Colon (tissue), 2 donors: ENCODE results near the gene PDHX.
A peak's percentile ranks its signal among the peaks of the same experiment; 100 is the strongest.

Experiments used
- FAIRE-seq: peaks from 2 replicates; lab custom pipeline; 2012; peaks lifted over from hg19 to GRCh38; lab: Jason Lieb, UNC
- donor health status: control.
- donor health status: control.

Gene PDHX

DNA sequence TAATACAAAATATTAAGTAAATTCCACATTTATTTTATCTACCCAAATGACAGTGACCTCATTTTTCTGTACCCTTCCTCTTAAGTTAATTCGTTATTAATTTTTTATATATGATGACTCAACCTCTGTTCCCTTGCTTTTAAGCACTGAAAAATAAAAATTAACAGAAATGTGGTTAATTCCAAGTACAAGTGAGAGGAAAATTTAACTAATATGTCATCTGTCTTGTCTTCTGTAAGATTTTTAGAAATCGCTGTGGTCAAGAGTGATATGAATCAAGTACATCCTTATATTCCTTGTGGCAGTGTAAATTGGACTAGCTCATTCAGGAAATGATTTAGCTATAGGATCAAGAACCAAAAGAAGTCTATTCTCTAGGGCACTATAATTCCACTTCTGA lies 74.5 kb downstream of the PDHX start:
- FAIRE-seq = no peak

DNA sequence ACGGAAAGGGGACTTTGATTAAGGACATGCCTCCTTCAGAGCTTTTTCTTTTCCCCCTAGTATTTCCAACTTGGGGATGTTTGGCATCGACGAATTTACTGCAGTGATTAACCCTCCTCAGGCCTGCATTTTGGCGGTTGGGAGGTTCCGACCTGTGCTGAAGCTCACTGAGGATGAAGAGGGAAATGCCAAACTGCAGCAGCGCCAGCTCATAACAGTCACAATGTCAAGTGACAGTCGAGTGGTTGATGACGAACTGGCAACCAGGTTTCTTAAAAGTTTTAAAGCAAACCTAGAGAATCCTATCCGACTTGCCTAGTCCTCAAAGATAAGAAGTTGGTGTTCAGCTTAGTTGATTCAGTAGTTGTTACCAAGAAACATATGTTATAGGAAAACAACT lies 78.4 kb downstream of the PDHX start:
- no peak for FAIRE-seq

DNA sequence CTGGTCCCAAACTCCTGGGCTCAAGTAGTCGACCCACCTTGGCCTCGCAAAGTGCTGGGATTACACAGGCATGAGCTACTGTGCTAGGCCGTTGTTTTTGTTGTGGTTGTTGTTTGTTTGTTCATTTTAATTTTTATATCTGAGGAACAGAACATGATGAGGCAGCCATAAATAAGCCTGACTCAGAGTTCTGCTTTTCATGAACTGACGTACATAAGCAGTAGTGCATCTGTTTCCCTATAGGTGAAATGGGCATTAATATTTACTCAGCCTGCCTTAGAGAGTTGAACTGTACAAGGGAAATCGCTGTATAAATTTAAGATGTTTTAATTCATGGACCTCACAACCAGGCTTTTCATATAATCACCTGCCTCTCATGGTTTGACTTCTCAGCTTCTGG lies 80.5 kb downstream of the PDHX start:
- FAIRE-seq = no peak

DNA sequence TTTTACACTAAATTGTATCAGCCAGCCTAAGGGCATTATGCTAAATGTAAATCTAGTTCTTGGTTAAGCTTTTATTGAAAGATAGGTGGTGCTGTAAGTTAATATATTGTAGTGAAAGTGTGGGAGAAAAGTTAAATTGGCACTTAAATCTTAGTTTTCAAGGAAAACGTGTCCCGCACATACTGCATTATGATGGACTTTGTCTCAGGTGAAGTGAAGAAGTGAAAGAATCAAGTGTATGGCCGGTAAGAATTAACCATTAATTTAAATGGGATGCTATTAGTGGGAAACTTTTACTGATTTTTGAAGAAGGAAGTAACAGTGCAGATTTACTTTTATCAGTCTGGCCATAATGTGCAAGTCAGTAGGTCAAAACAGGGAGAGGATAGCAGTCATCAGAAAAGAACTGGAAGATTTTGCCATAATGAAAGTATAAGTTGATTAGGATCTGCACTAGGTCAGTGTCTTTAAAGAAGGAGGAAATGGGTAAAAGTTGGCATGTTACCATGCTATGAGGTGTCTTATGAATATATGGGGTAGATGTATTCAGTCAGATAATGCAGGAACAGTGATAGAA lies 81.6 kb downstream of the PDHX start:
- FAIRE-seq = peak; percentile 55

DNA sequence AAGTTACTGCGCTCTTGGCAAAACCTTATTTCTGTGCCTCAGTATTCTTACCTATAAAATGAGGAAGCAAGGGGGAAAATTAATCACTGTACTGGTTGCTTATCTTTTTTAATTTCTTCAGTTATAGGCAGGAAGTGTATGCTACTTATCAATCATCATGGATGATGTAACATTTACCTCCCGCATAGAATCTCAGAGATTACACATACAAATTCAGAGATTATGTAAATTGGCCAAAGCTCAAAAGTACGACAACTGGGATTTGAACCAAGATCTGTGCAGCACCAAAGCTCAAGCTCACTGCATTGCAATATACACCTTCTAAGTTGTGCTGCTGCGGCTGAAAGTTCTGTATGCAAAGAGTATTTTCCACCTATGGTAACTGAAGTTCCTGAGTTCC lies 83.0 kb downstream of the PDHX start:
- FAIRE-seq = no peak

DNA sequence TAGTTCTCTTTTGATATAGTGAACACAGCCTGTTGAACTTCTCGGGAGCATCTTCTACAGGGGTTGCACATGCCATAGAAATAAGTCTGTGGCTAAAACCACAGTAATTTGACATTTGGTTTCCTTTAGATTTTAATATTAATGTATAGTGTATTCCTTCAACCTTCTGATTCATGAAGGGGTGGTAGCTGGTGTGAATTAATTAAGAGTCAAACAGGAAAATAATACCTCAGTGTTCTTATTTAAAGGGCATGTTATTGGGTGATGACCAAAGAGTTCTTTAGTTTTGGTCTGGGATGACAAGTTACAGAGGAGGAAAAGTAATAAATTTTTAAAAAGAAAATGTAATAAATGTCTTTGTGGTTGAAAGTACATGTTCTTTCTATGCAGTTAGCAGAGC lies 86.8 kb downstream of the PDHX start:
- FAIRE-seq = no peak

DNA sequence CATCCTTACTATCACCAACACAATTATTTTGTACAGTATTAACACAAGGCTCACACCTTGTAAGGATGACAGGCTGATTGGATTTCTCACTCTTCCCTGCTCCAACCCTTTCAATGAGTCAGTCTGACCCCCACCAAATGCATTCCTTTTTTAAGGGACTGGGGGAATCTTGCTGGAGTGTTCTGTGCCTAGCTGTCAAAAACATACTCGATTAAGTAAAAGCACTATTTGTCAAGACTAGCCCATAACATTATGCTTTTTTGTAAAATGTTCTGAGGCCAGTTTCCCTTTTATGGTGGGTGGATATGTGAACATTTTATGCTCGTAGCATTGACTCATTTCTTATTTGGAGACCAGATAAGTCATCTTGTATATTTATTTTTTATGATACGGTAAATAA lies 87.2 kb downstream of the PDHX start:
- FAIRE-seq = no peak

DNA sequence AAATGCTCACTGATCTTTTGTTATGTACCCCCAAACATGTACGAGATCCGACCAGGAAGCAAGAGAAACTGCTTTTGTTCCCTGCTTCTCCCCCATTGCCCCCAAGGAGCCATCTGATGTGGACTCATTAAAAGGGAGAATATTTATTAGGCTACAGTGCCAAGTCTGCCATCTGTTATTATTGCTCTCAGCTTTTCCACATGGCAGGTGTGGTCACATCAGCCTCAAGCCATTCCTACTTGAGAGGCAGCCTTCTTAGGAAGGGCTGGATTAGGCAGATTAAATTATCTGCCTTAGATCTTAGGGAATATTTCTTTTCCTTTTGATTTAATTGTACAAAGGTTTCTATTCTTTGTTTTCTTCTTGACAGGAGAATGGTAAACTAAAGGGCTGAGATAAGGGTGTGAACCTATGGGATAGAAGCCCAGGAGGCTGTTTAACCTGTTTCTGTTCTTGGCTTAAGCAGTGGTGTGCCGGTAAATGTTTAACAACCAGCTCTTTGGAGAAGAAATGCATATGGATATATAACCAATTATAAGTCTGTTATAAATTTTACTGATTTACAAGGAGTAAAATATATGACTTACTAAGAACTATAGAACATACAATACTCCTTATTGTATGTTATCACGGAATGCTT lies 88.8 kb downstream of the PDHX start:
- peak; percentile 47 for FAIRE-seq

DNA sequence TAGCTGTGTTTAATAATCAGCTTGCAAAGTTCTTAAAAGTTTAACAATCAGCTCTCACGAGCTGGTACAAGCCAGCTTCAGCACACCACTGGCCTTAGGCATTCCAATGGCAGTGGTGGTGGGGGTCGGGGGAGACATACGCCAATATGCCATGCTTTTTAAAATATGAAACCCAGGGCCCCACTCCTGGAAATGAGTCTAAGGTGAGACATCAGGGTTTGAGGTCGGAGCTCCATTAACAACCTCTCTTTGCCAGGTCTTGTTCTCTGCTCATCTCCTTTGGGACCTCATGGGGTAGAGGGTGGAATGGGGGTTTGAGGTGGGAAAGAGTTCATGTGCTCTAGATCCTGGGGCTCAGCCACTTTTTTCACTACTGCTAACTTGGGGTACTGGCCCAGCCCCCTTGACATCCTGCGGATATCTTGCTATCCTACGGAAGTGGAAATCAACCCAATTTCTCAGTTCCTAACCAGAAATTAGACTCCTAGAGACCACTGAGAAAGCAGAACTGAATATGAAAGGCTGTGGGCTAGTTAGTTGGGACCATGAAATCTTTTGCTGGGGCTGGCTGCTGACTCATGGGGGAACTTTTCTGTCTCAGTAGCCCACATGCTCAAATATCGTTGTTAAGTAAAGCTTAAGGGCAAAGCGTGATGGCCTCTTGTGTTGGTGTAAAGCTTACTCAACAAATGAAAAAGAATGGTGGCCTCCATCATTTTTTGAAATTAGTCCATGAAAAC lies 90.1 kb downstream of the PDHX start:
- FAIRE-seq = no peak

DNA sequence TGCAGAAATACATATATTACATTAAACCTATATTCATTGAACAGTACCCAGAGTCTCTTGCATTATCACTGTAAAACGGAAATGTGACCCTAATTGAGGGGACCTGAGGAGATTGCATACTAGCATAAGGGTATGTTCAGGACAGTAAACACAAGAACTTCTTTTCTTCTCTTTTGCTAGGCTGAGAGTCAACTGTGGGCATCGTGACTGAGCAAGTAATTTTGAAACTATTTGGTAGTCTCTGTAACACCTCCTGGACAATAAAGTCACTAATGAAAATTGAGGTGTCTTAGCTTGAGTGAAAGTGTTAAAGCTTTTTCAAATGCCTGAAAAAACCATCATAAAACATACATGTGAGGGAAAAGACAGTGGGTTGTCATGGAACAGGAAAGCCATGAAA lies 90.9 kb downstream of the PDHX start:
- no peak for FAIRE-seq

DNA sequence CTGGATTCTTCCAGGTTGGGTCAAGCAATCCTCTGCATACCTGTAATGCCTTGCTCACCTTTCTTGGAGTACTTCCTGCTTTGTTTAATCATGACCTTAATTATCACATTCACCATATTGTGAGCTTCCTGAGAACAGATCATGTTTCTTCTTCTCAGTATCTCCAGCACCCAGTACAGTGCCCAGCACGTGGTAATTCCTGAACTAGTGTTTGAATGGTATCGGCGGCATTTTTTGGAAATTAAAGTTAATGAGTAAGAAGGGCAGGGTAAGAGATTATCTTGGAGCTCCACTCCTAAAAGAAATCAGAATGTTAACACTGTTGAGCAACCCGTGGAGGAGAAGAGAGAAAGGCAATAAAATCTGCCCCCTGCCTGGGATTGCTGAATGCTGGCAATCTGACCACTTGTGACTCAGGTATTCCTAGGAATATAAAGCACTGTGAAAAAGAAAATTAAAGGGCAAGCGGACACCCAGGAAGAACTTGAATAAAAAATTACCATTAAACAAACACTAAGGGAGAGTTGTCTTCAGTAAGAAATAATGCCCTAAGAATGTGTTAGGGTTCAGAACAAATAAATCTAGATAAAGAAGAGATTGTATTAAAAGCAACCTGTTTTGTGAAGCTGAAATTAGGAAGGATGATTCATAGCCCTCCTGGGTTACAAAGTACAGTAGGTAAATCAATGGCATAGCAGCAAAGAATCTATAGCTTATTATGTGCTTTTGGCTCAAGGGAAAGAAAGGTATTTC lies 92.9 kb downstream of the PDHX start:
- no peak for FAIRE-seq

DNA sequence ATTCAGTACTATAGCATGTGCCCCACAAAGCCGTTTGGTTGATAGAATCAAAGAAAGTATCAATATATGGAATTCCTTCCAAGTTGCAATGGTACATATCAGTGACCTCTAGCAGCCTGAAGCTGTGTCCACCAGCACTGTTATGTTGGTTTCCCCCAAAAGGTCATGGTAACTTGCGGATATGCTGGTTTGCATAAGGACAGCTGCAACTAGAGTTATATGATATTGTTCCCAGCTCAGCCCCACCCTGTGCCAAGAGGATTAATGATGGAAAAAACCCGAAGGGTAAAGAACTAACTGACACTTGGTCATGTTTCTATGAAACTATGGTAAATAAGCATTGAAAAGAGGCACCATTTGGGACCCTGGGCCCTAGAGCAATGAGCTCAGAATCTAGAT lies 93.5 kb downstream of the PDHX start:
- FAIRE-seq = no peak

DNA sequence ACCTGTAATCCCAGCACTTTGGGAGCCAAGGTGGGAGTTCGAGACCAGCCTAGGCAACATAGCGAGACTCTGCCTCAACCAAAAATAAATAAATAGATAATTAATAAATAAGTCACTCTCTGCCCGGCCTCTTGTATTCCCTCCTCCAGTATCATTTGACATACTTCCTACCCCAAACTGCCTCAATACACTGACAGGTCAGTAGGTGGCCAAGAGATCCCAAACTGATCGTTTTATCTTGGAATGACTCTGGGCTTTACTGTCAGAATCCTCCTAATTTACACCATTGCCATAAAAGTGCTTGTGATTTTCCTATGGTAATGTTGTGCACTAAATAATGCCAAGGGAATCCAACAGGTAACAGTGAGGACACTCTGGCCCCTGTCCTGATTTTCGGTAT lies 94.2 kb downstream of the PDHX start:
- no peak for FAIRE-seq

DNA sequence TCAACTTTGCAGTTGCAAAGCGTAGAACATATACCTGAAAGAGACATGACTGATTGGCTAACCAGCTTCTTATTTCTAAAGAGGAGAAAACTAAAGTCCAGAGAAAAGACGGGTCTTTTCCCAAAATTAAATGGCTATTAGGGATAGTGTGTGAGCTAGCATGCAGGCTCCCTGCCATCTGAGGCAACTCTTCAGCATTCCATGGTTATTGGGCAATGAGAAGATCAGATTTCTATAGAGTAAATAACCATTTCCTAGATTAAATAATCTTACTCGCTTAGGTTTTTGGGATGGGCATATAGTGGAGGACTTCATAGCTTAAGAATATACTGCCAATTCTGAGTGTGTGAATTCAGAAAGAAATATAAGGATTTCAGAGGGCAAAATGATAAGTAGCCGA lies 95.0 kb downstream of the PDHX start:
- no peak for FAIRE-seq

DNA sequence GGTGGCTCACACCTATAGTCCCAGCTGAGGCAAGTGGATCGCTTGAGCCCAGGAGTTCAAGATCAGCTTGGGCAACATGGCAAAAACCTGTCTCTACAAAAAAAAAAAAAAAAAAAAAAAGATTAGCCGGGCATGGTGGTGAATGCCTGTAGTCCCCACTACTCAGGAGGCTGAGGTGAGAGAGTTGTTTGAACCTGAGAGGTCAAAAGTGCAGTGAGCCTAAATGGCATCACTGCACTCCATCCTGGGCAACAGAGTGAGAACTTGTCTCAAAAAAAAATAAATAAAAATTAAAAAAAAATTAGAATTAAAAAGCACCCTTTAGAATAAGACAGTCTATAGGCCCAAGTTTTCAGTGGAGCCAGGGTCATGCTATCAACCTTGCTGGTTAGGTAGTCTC lies 95.5 kb downstream of the PDHX start:
- FAIRE-seq = no peak

DNA sequence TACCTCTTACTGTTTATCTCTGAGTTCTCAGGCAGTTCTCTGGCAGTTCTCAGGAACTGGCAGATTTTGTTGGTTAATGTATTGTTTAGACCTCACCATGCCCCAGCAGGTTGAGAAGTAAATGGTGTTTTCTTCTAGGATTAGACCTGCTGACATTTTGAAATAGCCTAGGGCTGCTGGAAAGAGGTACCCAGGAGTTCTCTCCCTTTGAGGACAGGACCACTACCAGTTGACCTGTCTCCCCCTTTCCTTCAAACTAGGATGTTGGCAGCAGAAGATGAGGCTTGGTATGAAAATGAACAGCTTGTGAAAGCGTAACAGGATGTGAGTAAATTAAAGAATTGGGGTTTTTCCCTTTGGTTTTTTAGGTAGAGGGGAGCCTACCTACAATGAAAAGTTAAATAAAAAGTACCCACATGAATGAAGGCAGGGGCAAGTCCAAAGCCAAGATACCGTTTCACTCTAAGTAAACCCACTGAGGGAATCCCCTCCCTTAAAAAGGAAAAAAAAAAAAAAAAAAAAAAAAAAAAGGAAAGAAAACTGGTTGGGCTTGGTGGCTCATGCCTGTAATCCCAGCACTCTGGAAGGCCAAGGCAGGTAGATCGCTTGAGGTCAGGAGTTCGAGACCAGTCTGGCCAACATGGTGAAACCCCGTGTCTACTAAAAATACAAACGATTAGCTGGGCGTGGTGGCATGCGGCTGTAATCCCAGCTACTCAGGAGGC lies 96.2 kb downstream of the PDHX start:
- no peak for FAIRE-seq

DNA sequence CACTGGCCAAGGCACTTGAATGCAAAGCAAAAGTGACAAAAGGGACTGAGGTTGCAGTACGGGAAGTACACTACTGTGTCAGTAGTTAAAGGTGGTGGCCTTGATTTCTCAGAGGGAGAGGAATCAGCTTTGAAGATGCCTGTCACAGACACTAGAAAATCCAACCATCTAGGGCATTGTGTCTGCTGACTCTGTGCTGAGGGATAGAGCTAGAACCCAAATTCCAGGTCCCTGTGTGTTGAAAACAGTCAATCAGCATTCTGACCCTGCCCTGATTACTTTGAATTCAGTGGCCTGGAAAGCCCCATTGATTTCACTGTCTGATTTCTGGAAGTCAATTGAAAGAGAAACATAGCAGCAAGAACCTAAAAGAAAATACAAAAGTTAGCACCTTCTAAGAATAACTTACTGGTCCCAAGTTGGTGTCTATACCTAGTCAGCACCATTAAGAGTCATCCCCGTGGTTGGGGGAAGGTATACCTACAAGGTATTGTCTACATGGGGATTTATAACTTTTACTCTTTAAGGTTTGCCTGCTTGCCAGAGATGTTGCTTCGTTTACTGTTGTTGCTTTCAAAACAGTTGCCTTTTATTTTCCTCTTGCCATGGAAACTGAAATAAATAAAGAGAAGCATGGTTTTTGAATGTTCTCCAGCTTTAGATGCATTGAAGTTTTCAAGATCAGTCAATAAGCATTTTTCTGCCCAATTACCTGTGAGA lies 97.3 kb downstream of the PDHX start:
- FAIRE-seq = no peak

DNA sequence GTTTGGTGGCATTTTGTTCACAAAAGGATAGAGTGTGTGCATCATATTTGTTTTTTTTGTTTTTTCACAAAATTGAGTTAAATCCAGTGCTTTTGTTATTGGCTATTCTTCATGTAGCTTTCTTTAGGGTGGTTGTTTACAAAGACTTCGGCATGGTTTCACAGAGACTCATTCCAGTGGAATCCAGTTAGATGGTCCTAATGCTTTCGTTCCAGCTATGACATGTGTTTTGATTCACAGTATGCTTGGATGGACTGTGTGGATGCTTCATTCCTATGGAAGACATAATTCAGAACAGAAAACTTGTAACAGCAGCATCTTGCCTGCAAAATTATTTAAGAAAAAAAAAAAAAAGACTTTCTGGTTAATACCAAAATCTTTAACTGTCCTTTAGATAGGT lies 97.9 kb downstream of the PDHX start:
- FAIRE-seq = no peak

DNA sequence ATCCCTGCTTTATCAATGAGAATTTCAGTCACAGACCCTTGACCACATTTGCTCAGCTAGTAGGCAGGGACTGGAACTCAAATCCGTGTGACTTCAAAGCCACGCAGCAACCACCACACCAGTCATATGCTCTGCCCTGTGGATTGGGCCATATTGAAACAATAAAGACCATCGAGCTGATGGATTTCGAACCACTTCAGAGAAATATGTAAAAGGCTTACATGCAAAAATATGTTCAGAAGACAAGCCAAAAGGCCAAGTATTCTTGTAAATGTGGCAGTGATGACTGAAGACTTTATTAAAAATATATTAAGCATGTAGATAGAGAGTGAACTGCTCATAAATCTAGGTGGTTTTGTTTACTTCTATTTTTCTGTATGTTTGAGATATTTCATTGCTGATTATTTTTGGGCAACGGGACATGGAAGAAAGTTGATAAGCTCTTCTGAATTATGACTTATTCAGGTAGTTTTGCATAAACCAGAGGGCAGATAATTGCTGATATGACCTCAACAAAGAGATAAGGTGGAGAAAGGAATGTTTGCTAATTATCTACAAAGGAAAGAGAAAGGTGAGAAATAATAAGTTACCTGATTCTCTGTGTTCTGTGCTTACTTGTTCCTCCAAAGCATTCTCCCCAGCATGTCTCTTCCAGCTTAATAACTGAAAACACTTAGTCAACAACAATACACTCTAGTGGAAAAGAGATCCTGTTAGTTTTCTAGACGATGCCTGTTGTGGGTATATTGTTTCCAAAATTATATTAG lies 99.4 kb downstream of the PDHX start:
- FAIRE-seq = no peak

DNA sequence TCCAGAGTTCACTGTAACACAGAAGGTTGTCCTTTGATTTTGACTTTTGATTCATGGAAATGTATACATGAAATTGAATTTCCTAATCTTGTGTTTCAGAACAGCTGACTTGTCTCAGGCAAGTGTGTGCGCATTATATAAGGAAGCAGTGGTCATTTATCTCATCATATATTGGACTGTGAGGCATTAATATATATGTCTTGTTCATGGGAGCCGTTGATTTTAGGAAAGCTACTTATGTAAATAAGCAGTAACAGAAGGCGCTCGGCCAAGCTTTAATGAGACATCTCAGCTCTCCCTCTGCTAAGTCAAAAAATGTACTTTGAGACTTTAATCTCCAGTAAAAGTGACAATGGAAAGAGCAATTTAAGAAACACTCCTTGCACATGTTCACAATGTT lies 100.5 kb downstream of the PDHX start:
- FAIRE-seq = no peak
